ENCODE measurements around the gene DNAH8.

- TF ChIP-seq CTCF (IDR thresholded peaks at IDR 0.05), result no peak
- no peak for TF ChIP-seq TCF7L2 (IDR thresholded peaks at IDR 0.05; ENCODE audit: low read depth, low read length)
Measured at GRCh38 chr6:38846361-38846760, 131.2 kb downstream of the DNAH8 start.

Data from Panc1 (cell line).